Measurements from ENCODE around the gene ADGRL4. TPM values are rescaled to one million over a fixed set of nuclear protein-coding genes. Genes with fewer than 3 reads are reported as not detected.

The ADGRL4 gene
- total RNA-seq, 1 donor from 2014 or later: not detected

DNA sequence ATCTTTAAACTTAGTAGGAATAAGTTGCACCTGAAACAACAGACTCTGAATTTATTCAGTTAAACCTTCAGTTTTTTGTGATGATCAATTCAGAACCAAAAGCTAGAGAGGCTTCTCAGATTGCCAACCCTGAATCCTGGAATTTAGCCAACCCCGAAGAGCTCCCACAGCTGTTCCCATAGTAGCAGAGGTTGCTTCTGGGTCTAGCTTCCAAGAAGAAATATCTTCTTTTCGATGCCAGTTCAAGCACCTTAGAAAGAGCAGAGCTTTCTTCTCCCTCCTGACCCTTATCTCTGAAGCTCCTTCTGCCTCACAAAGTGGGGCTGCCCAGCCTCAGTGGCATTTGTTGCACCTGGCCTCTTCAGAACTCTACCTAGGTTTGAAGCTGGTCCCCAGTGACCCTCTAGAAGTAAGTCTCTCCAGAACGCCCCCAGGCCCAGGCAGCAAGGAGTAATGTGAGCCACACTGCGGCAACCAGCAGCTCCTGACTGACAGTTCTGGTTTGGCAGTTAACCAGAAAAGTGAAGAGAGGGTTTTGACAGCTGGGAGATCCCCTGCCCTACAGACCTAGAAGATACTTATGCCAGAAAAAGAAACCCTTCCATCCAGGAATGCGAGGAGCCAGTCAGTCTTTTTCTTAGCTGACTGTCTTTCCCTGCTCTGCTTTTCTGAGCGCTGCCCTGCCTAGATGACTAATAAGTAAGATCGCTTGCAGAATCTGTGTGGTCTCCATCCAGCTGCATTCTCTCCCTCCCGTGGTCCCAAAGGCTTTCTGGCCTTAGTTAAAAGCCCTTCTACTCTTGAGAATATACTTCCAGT lies 165.9 kb downstream of the ADGRL4 start:
- Mint-ChIP-seq H3K27ac (no peak overlapping the region), H3K27me3 (no peaks in the 10 kb centered on the region), H3K4me1 (peaks cover 7% of the 10 kb centered on the region), H3K4me3 (no peak overlapping the region), H3K36me3 (ENCODE audit: low read depth) (no peaks in the 10 kb centered on the region), H3K9me3 (no peaks in the 10 kb centered on the region)
- intact Hi-C loops (cut with micrococcal nuclease): no loop called here
- no peak for DNase-seq

All from activated CD4-positive, alpha-beta T cell treated with anti-CD3 and anti-CD28 coated beads, Interleukin-2, amount 10 ng/mL, durations not matched to agents 24 days and 14 days (primary cell).